Heart left ventricle (tissue), 13 donors: ENCODE measurements around the gene FAR2.

Source experiments
- CTCF ChIP-seq, 12 donors: fragments of 200-600 bp; sonication (generic) in 4 of 12; IDR thresholded peaks; one replicate each; pipeline versions ENCODE4 v1.5.0 to v1.8.0; 2018 to 2022; ENCODE audit warnings: antibody characterized with exemption in 12 of 12, mild to moderate bottlenecking in 5 of 12
- POLR2A ChIP-seq, 2 donors: fragments of 450-650 bp; IDR thresholded peaks; one replicate each; pipeline ENCODE4 v1.6.1; 2017; ENCODE audit warnings: antibody characterized with exemption in 2 of 2, mild to moderate bottlenecking in 2 of 2, moderate library complexity in 2 of 2
- donor health status: ischemic (EF 13 %, LVEDD 7.1; RV severe dilation, severe dysfunction).
- donor health status: DM: no; HTN: yes; CAD: no.
- donor health status: DM: no; HTN: no; CAD: no.
- donor health status: ischemic (EF 25% LVEDD 6.9; RV normal size, moderate dysfunction).
- donor health status: ischemic (EF 25% LVEDD 5.7; RV mildly dilated, moderate dysfunction).
- donor health status: ischemic (EF 35%, LVEDD 5.7; RV mildly dilated, moderate dysfunction).
- donor health status: nonischemic (EF 11% LVEDD 7.7; RV severe dilation, severe dysfunction).
- donor health status: DM: yes; HTN: yes; CAD: no.
- donor health status: PGD.
- donor health status: ischemic (EF 29% LVEDD 5.4; RV normal size, mild dysfunction).
- donor health status: nonischemic (EF 23%, LVEDD 6.1; RV moderate dilation, normal function).

GRCh38 chr12:29382251-29382650 lies 233.2 kb downstream of the FAR2 start:
- TF ChIP-seq POLR2A (IDR thresholded peaks at IDR 0.05) (no peak), CTCF (IDR thresholded peaks at IDR 0.05) (no peak)
